HG03378 (cell line): Measurements from ENCODE around the gene ATP6V0A1.
A peak's percentile ranks its signal among the peaks of the same experiment; 100 is the strongest.
"Not testable (repeated sequence)": the region's sequence is repeated elsewhere in the genome, so short reads cannot be mapped to it uniquely, and the experiment has no call there.

Experiments used
- ATAC-seq: cut with Tn5 transposase; IDR thresholded peaks from one replicate; pipeline ENCODE4 v1.9.1; 2021; ENCODE audit warnings: mild to moderate bottlenecking, moderate library complexity; ENCODE audit not compliant: unreplicated experiment

ATP6V0A1 gene

GRCh38 chr17:42458497-42459255 lies at the start of gene ATP6V0A1:
Gene ATP6V0A1, plus strand, starts transcription at chr17:42458878. Its CDS starts 2,017 bp downstream, at chr17:42460895.
- peak; percentile 38 for ATAC-seq

- no peak for ATAC-seq
Measured at GRCh38 chr17:42409523-42410318, 49.0 kb upstream of the ATP6V0A1 start.

- ATAC-seq = no peak
Measured at GRCh38 chr17:42410319-42410685, 48.4 kb upstream of the ATP6V0A1 start.

- ATAC-seq = no peak
Measured at GRCh38 chr17:42411361-42411760, 47.3 kb upstream of the ATP6V0A1 start.

DNA sequence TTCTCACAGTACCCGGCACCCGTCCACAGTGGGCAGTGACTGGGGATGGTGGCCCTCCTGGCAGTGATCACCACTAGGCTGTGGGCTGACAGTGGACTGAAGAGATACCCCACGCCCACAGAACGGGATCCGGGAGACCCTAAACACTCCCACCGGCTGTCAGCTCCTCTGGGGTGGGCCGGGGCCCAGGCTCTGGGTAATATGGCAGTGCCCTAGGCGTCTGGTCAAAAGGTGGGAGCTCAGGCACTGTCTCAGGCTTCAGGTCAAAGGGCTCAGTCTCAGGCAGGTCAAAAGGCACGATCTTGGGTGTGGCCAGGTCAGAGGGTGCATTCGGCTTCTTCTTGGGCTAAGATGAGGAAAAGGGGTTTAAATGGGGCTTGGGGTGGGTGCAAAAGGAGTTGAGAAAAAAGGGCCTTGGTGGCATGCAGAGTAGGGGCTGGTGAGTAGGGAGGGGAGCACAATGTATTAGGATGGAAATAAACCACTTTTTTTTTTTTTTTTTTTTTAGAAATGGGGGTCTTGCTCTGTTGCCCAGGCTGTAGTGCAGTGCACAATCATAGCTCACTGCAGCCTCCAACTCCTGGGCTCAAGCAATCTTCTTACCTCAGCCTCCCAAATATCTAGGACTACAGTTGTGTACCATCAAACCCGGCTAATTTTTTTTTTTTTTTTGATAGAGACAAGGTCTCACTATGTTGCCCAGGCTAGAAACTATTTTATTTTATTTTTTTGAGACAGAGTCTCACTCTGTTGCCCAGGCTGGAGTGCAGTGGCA lies 46.6 kb upstream of the ATP6V0A1 start:
- no peak for ATAC-seq

DNA sequence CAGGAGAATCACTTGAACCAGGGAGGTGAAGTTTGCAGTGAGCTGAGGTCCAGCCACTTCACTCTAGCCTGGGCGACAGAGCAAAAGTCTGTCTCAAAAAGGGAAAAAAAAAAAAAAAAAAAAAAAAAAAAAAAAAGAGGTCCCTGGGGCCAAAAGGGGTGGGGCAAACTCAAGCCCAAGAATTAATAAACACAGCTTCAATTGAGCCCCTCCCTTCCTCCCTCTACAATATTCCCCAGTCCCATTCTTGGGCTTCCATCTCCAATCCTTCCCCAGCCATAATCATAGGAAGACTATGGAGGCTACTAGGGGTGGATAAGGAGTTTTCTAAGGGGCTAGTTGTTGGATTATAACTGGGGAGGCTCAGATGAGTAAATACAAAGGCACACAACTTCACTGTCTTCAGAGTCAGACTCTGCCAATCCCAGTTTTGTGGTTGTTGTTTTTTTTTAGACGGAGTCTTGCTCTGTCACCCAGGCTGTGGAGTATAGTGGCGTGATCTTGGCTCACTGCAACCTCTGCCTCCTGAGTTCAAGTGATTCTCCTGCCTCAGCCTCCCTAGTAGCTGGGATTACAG lies 45.1 kb upstream of the ATP6V0A1 start:
- no peak for ATAC-seq

- no peak for ATAC-seq
Measured at GRCh38 chr17:42414704-42415409, 43.8 kb upstream of the ATP6V0A1 start.

DNA sequence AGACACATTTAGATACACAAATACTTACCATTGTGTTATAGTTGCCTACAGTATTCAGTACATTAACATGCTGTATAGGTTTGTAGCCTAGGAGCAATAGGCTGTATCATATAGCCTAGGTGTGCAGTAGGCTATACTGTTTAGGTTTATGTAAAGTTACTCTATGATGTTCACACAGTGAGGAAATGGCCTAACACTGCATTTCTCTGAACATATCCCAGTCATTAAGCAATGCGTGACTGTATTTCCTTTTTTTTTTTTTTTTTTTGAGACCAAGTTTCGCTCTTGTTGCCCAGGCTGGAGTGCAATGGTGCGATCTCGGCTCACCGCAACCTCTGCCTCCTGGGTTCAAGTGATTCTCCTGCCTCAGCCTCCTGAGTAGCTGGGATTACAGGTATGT lies 40.7 kb upstream of the ATP6V0A1 start:
- ATAC-seq = not testable (repeated sequence)

DNA sequence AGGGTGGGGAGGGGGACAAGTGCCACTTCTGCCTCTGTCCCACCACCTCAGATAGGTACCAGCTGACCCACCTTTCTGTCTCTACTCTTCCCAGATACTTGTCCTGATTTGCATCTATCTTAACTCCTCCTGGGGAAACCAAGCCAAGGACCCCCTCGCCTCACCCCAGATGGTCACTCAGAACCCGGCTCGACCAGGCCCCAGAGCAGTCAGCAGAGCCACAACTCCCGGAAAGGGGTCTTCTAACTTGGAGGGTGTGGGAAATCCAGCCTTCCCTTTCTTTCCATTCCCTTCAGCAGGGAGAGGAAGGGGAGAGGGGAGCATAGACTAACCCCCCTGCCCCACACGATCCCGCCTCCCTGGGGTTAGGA lies 37.6 kb upstream of the ATP6V0A1 start:
- ATAC-seq = no peak

- ATAC-seq = no peak
Measured at GRCh38 chr17:42421507-42422338, 37.0 kb upstream of the ATP6V0A1 start.

DNA sequence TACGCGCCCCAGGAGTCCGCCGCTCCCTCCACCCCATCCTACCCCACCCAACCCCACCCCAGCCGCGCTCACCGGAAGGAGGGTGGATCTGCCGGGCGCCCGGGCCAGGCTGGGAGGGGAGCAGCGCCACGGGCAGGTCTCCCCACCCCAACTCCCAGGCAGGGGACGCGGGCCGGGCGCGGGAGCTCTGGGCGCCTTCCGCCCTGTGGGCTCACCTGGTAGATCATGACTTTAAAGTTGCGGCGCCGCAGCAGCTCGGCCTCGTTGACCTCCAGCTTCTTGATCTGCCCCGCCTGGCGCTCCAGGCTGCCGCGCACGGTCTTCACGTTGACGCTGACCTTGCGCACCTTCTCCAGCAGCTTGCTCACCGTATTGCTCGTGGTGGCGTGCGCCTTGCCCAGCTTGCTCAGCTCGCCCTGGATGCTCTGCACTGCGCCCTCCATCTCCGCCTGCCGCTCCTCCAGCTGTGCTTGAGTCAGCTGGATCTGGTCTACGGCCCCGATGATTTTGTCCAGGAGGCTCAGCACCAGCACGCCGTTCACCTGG lies 36.2 kb upstream of the ATP6V0A1 start:
- no peak for ATAC-seq

DNA sequence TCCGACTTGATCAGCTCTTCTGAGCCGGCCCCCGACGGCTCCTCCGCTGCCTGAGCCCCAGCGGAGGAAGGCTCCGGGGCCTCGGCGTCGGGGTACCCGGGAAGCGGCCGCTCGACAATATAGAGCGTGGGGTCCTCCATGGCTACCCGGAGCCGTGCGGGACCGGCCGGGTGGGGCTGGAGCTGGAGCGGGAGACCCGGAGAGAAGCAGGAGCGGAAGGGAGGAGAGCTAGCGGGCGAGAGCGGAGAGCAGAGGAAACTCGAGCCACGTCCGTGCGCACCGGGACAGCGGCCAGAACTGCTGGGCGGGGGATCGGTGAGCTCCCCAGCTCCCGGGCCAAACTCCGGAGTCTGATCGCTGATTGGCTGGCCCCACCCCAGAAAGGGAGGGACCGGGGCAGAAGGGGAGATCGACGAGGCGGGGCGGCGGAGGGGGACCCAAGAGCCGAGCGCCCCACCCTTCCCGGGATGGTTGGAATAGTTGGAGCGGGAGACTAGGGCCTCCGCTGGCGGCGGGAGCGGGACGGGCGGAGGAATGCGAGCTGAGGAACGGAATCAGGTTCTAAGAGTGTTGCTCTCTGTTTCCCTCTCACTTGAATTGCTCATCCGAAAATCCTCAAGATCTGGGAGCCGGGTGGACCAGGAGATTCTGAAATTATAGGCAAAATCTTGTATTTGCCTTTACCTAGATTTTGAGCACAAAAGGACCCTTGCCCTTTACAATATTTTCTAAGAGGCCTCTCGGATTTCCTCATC lies 35.5 kb upstream of the ATP6V0A1 start, which contains the start of gene CAVIN1:
CAVIN1 (minus strand) TSS at position 299 of the 755 bp plus-strand sequence; CDS start at position 140, 159 bp downstream.
- no peak for ATAC-seq

DNA sequence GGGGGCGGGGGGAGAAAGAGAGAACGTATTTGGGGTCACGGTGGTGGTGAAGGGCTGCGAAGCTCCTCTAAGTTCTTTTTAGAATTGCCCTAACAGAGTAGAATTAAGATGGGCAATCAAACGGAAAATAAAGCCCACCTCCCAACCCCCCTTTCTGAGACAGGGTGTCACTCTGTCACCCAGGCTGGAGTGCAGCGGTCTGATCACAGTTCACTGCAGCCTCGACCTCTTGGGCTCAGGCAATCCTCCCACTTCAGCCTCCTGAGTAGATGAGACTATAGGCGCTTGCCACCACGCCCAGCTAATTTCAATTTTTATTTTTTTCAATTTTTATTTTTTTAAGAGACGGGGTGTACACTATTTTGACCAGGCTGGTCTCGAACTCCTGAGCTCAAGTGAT lies 34.9 kb upstream of the ATP6V0A1 start:
- no peak for ATAC-seq

DNA sequence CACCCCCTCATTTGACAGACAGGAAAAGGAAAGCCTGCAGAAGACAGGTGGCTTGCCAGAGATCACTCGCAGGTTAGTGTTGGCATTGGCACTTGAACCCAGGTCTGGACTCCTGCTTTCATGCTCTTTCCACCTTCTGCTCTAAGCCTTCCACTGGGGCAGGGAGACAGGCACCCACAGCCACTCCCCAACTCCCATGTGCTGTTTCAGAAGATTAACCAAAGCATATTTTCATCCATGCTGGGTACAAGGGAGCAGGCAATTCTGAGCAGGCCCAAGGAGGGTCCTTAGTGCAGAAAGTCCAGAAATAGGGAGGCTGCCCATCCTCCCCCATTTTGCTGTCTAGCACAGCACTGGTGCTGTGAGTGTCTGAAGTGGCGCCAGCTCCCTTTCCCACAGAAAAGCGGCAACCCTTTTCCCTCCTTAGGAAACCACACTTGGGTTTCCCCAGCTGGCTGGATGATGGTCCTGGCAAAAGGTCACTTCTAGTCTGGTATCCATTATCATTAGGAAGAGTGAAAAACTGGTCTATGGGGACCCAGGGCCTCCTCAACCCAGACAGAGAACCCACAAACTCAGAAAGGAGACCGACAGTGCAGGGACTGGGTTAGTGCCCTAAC lies 33.6 kb upstream of the ATP6V0A1 start:
- no peak for ATAC-seq

- ATAC-seq = no peak
Measured at GRCh38 chr17:42428141-42428944, 30.3 kb upstream of the ATP6V0A1 start.

- ATAC-seq = no peak
Measured at GRCh38 chr17:42429726-42430447, 28.8 kb upstream of the ATP6V0A1 start.

- no peak for ATAC-seq
Measured at GRCh38 chr17:42431758-42432161, 26.9 kb upstream of the ATP6V0A1 start.
